NT2/D1 (cell line): ENCODE data around the gene ZBTB40.

ENCODE experiments used
- SUZ12 ChIP-seq: IDR thresholded peaks from 2 replicates; pipeline ENCODE4 v1.6.1; 2011; ENCODE audit not compliant: insufficient read length, insufficient read depth; ENCODE audit errors: extremely low read depth
- YY1 ChIP-seq: IDR thresholded peaks from 2 replicates; pipeline ENCODE4 v1.6.1; 2011; ENCODE audit not compliant: insufficient read length, insufficient read depth
- ZNF274 ChIP-seq: IDR thresholded peaks from 2 replicates; pipeline ENCODE4 v1.6.1; 2011; ENCODE audit warnings: mild to moderate bottlenecking, low read depth, low read length

DNA sequence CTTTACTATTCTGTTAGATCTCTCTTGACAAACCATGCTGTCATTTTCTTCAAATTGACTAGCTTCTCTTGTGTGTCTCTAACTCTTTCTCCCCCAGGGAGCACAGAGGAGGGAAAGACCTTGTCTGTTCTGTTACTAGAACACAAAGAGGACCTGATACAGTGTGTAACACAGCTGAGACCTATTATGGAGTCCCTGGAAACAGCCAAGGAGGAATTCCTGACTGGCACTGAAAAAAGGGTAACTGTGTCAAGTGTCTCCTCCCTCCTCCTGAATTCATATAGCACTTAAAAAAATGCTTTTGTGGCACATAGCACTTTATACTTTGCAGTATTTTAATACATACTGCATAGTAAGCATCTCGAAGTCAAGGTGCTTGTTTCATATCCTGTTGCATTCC lies 50.6 kb downstream of the ZBTB40 start:
- TF ChIP-seq YY1: no peak
- TF ChIP-seq SUZ12: no peak
- no peak for TF ChIP-seq ZNF274
